Activated CD4-positive, alpha-beta T cell treated with anti-CD3 and anti-CD28 coated beads for 36 hours (primary cell): ENCODE data around the gene KIF14. TPM values are rescaled to one million over a fixed set of nuclear protein-coding genes. Genes with fewer than 3 reads are reported as not detected.

Experiments used
- ATAC-seq: fragments of 200-7000 bp; cut with Tn5 transposase; one replicate; pipeline ENCODE4 v1.10.0; 2021; ENCODE audit warnings: mild to moderate bottlenecking, moderate library complexity
- CTCF ChIA-PET: fragments of 350-600 bp; sonication (Branson Sonifier 250); formaldehyde crosslinking; loops from one replicate; lab custom pipeline; 2021; ENCODE audit warnings: antibody characterized with exemption; lab: Charles Lee
- POLR2A ChIA-PET: fragments of 350-600 bp; sonication (Branson Sonifier 250); formaldehyde crosslinking; loops from one replicate; lab custom pipeline; 2021; ENCODE audit warnings: antibody characterized with exemption, inconsistent platforms; lab: Charles Lee
- DNase-seq: peaks from one replicate; pipeline ENCODE4 v3.0.0-alpha.2; 2020
- H3K27ac Mint-ChIP-seq: one replicate; pipeline ENCODE4 v1.8.0; 2021; ENCODE audit warnings: mixed read lengths
- H3K27me3 Mint-ChIP-seq: one replicate; pipeline ENCODE4 v1.8.0; 2021; ENCODE audit warnings: mixed read lengths
- H3K36me3 Mint-ChIP-seq: one replicate; pipeline ENCODE4 v1.8.0; 2021; ENCODE audit warnings: low read depth, mixed read lengths
- H3K4me1 Mint-ChIP-seq: one replicate; pipeline ENCODE4 v1.8.0; 2021; ENCODE audit warnings: mixed read lengths
- H3K4me3 Mint-ChIP-seq: one replicate; pipeline ENCODE4 v1.8.0; 2021; ENCODE audit warnings: mild to moderate bottlenecking, moderate library complexity, mixed read lengths
- H3K9me3 Mint-ChIP-seq: one replicate; pipeline ENCODE4 v1.8.0; 2021; ENCODE audit warnings: low read depth, mixed read lengths
- intact Hi-C, 2 experiments: fragments of 100-400 bp; cut with DNase I in 1 of 2; cut with micrococcal nuclease in 1 of 2; formaldehyde crosslinking; loops; one replicate each; pipeline versions ENCODE4 v1.14.2 to v1.15.1; 2022 to 2024; cut with DNase I, micrococcal nuclease
- total RNA-seq, 2 experiments: library from RNA; stranded (reverse); gene quantifications; one replicate each; pipeline ENCODE4 v1.2.3, GENCODE V29; 2021

Gene KIF14
- total RNA-seq, 2 experiments from 2014 or later: 14.8 to 14.9 TPM

DNA sequence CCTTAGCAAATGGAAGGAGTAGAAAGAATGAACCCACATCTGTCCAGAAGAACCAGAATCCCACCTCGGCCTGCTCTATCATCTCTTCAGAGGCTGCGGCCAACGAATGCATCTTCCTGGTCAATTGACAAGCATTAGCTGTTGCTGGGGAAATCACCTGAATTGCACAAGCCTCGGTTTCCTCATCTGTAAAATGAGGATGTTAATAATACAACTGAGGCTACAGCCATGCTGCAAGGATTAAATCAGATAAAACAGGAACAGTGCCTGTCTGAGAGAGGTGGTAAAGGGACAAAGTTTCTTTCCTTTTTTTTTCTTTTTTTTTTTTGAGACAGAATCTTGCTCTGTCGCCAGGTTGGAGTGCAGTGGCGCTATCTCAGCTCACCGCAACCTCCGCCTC lies 99.8 kb downstream of the KIF14 start:
- H3K36me3 Mint-ChIP-seq: no peaks in the 10 kb centered on the region
- ChIA-PET POLR2A (interaction anchor here (0.7 kb wide), 1 partner anchor 13 kb away, joined by 5 read pairs; no protein-coding TSS in a partner anchor), CTCF (no interaction called here)
- intact Hi-C loops: no loop called here
- H3K4me1 Mint-ChIP-seq: peaks cover 2% of the 10 kb centered on the region
- H3K9me3 Mint-ChIP-seq: no peaks in the 10 kb centered on the region
- ATAC-seq: no peak
- H3K27me3 Mint-ChIP-seq: no peaks in the 10 kb centered on the region
- DNase-seq: no peak
- no peak overlapping the region for H3K27ac Mint-ChIP-seq
- no peak overlapping the region for H3K4me3 Mint-ChIP-seq

DNA sequence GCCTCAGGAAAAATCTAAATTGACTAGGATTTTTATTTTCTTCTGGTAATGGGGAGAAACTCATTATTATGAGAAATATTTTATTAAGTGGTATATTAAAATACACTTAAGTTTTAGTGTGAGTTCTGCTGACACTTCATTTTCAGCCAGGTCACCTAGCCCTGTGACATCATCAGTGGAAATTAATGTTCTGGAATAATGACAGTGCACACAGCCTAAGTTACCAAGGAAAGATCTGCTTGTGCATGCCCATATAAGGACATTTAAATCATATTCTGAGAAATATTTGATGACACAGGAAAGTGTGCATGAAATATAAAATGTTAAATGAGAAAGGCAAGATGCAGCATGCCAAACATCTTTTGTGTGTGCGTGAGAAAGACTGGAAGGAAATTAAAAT lies 102.0 kb downstream of the KIF14 start:
- Mint-ChIP-seq H3K36me3 (no peaks in the 10 kb centered on the region), H3K4me1 (peaks cover 2% of the 10 kb centered on the region), H3K27me3 (peaks cover 3% of the 10 kb centered on the region), H3K4me3 (no peak overlapping the region), H3K9me3 (no peaks in the 10 kb centered on the region), H3K27ac (no peak overlapping the region)
- no peak for DNase-seq
- ATAC-seq: no peak
- ChIA-PET POLR2A (no interaction called here), CTCF (interaction anchor here (0.6 to 1.2 kb wide), 3 partner anchors 8 to 151 kb away, joined by 3 to 5 read pairs (median 3); no protein-coding TSS in a partner anchor)
- intact Hi-C loops: no loop called here

DNA sequence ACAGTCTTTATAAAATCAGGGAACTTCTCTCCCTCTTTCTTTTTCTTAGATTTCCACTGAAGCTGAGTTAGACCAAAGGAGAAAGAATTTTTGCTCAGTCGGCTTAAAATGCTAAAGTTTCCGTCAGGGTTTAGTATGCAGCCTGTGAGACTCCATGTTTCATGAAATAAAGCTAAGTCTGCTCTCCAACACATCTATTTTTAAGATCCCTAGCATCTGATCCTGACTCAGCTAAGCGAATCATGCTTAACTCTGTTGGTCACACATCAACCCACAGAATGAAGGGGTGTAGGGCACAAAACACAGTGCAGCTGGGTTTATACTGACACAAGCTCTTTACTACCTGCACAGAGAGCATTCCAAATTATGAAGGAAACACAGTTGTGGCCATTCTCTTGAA lies 108.4 kb downstream of the KIF14 start:
- no peaks in the 10 kb centered on the region for H3K4me1 Mint-ChIP-seq
- H3K36me3 Mint-ChIP-seq: no peaks in the 10 kb centered on the region
- ChIA-PET POLR2A (interaction anchor here (0.6 kb wide), 1 partner anchor 359 kb away, joined by 3 read pairs; no protein-coding TSS in a partner anchor), CTCF (interaction anchor here (0.6 to 1.6 kb wide), 14 partner anchors 12 to 1521 kb away, joined by 3 to 6 read pairs (median 3); no protein-coding TSS in a partner anchor)
- ATAC-seq: peak; percentile 88
- intact Hi-C loops: loop anchor here in 1 of 2 experiments (5.0 kb wide), 1 partner anchor 210 kb away; no protein-coding TSS in a partner anchor
- H3K9me3 Mint-ChIP-seq: no peaks in the 10 kb centered on the region
- H3K27ac Mint-ChIP-seq: no peak overlapping the region
- H3K4me3 Mint-ChIP-seq: no peak overlapping the region
- H3K27me3 Mint-ChIP-seq: peaks cover 5% of the 10 kb centered on the region
- DNase-seq: peak; percentile 26

DNA sequence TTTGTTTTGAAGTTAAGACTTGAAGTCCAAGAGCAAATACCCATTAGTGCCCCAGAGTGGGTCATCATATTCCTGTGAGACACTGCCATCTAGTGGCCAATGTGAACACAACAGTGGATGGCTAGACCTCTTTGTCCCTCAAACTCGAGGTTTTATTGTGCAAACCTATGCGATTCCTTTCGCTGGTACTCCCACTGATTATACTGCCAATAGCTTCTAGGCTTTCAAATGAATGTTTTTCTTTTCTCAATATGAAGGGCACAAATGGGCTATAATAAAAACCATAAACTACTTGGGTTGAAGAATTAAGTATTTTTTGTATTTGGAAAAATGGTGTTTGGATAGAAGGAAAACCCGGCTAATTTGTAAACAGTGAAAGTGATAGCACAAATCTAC lies 110.3 kb downstream of the KIF14 start:
- Mint-ChIP-seq H3K36me3 (no peaks in the 10 kb centered on the region), H3K9me3 (no peaks in the 10 kb centered on the region), H3K27ac (no peak overlapping the region), H3K4me3 (no peak overlapping the region), H3K27me3 (peaks cover 5% of the 10 kb centered on the region), H3K4me1 (no peaks in the 10 kb centered on the region)
- POLR2A ChIA-PET: interaction anchor here (0.6 kb wide), 1 partner anchor 18 kb away, joined by 3 read pairs; no protein-coding TSS in a partner anchor
- intact Hi-C loops: loop anchor here (1.0 to 5.0 kb wide), 5 partner anchors 208 to 826 kb away; no protein-coding TSS in a partner anchor
- DNase-seq: peak; percentile 77
- peak; percentile 80 for ATAC-seq
- CTCF ChIA-PET: interaction anchor here (0.6 to 2.9 kb wide), 17 partner anchors 8 to 882 kb away, joined by 3 to 15 read pairs (median 4); no protein-coding TSS in a partner anchor

DNA sequence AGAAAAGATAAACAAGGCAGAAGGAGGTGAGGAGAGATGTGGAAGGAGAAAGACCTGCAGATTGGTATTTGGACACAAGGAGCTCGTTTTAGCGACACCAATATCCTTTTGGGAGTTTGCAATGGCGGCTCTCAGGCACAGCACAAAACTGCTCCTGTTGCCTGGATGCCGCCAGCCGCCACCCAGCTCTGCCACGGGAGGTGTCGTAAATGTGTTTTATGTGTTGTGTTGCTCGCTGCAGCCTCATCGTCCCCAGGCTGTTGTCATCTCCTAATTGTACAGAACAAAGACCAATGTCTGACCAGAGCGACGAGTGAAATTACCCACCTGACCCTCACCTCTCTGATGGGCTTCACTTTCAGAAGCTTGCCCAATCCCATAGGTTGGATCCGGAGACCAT lies 114.1 kb downstream of the KIF14 start:
- peaks cover 3% of the 10 kb centered on the region for H3K27me3 Mint-ChIP-seq
- H3K9me3 Mint-ChIP-seq: no peaks in the 10 kb centered on the region
- POLR2A ChIA-PET: no interaction called here
- DNase-seq (no peak), ATAC-seq (no peak)
- no peaks in the 10 kb centered on the region for H3K36me3 Mint-ChIP-seq
- H3K4me1 Mint-ChIP-seq: no peaks in the 10 kb centered on the region
- CTCF ChIA-PET: interaction anchor here (0.7 kb wide), 1 partner anchor 25 kb away, joined by 3 read pairs; no protein-coding TSS in a partner anchor
- intact Hi-C loops: no loop called here
- H3K27ac Mint-ChIP-seq: no peak overlapping the region
- H3K4me3 Mint-ChIP-seq: no peak overlapping the region

DNA sequence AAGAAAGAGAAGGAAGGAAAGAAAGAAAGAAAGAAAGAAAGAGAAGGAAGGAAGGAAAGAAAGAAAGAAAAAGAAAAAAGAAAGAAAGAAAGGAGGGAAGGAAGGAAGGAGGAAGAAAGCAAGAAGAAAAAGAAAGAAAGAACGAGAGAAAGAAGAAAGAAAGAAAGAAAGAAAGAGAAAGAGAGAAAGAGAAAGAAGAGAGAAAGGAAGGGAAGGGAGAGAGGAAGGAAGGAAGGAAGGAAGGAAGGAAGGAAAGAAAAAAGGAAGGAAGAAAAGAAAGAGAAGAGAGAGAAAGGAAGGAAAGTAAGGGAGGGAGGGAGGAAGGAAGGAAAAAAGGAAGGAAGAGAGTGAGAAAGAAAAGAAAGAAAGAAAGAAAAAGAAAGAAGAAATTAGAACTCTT lies 115.3 kb downstream of the KIF14 start:
- ATAC-seq (no peak), DNase-seq (no peak)
- Mint-ChIP-seq H3K36me3 (no peaks in the 10 kb centered on the region), H3K4me3 (no peak overlapping the region), H3K27me3 (peaks cover 2% of the 10 kb centered on the region), H3K4me1 (no peaks in the 10 kb centered on the region), H3K9me3 (no peaks in the 10 kb centered on the region), H3K27ac (no peak overlapping the region)
- POLR2A ChIA-PET: no interaction called here
- intact Hi-C loops: no loop called here
- CTCF ChIA-PET: interaction anchor here (0.7 kb wide), 1 partner anchor 820 kb away, joined by 3 read pairs; no protein-coding TSS in a partner anchor

Other genes starting within 250 kb of the KIF14 start
- gene ZNF281, start 210.7 kb downstream of the KIF14 start, total RNA-seq: 10 to 100 TPM; 10.8 to 13.5 TPM
- gene DDX59, start 49.2 kb upstream of the KIF14 start, total RNA-seq: 10 to 100 TPM; 17.4 to 19.4 TPM
- 1 to 10 TPM; 2.3 to 3.0 TPM for gene CAMSAP2, start 118.1 kb upstream of the KIF14 start, total RNA-seq